Pancreas (tissue), 10 donors: ENCODE data around the gene SLC8A2. TPM values are rescaled to one million over a fixed set of nuclear protein-coding genes. Genes with fewer than 3 reads are reported as not detected.

ENCODE experiments used
- ATAC-seq, 4 donors: fragments of 200-7000 bp; cut with Tn5 transposase; one replicate each; pipeline versions ENCODE4 v1.8.0 to v1.9.1; 2020; ENCODE audit warnings: mild to moderate bottlenecking in 4 of 4, moderate library complexity in 4 of 4
- DNase-seq, 6 donors: peaks; one replicate each; pipeline ENCODE4 v3.0.0-alpha.2; 2020
- FAIRE-seq: peaks from 2 replicates; lab custom pipeline; 2012; peaks lifted over from hg19 to GRCh38; lab: Jason Lieb, UNC
- H3K27ac ChIP-seq, 4 donors: fragments of 200-600 bp; sonication (generic); 1 replicate in 3 of 4; 2 replicates in 1 of 4; pipeline versions ENCODE4 v1.5.0 to v1.8.0; 2020
- H3K27me3 ChIP-seq, 4 donors: fragments of 200-600 bp; one replicate each; pipeline ENCODE4 v1.8.0; 2021
- H3K36me3 ChIP-seq, 3 donors: fragments of 200-600 bp; sonication (generic) in 1 of 3; one replicate each; pipeline versions ENCODE4 v1.5.0 to v1.8.0; 2020 to 2021
- H3K4me1 ChIP-seq, 3 donors: fragments of 200-600 bp; one replicate each; pipeline ENCODE4 v1.8.0; 2021
- H3K4me3 ChIP-seq, 4 donors: fragments of 200-600 bp; sonication (generic) in 2 of 4; one replicate each; pipeline versions ENCODE4 v1.5.0 to v1.8.0; 2020 to 2021
- H3K9me3 ChIP-seq, 4 donors: fragments of 200-600 bp; one replicate each; pipeline ENCODE4 v1.8.0; 2021
- CTCF ChIP-seq, 4 donors: fragments of 200-600 bp; sonication (generic) in 3 of 4; IDR thresholded peaks; one replicate each; pipeline versions ENCODE4 v1.5.0 to v1.8.0; 2021; ENCODE audit warnings: antibody characterized with exemption in 4 of 4
- WGBS, 2 donors: extraction: QIAGEN DNeasy Blood & Tissue Kit; methylation state at CpG; one replicate each; pipeline ENCODE4 v1.1.7; 2013; 5-methylcytosine and 5-hydroxymethylcytosine counted together
- intact Hi-C, 3 donors: fragments of 100-400 bp; cut with DNase I; formaldehyde crosslinking; loops; one replicate each; pipeline versions ENCODE4 v1.11.1 to v1.14.2; 2022
- polyA plus RNA-seq, 2 donors: library from polyadenylated mRNA; stranded (reverse); fragments of 200-250 nt; gene quantifications; one replicate each; pipeline ENCODE4 v1.2.3, GENCODE V29; 2013
- total RNA-seq, 6 donors: library from RNA; stranded (reverse); fragmentation: NEBNext Ultra II Directional in 4 of 6; extraction: Animal tissue kit (Norgen Biotek cat#: 25700) in 4 of 6; gene quantifications; one replicate each; pipeline versions ENCODE4 v1.2.1 to v1.2.4, GENCODE V29; 2021 to 2023
- donor health status: healthy with polysubstance abuse.
- donor health status: DM: no; HTN: no; CAD: no; lungs with moderate emphysema.
- donor health status: DM: no; HTN: no; CAD: no.
- donor health status: control.
- donor health status: control.
- donor health status: Bipolar disorder and iron deficiency.
- donor health status: DM: yes; HTN: yes; CAD: no.
- donor health status: DM: no; HTN: no; CAD: no.
- donor health status: DM: no; HTN: no; CAD: no.
- donor health status: DM: yes; HTN: yes; CAD: no.

The SLC8A2 gene
- total and polyA plus RNA-seq, 8 donors: 2.6 to 8.3 (median 6.3) TPM

- no peak for FAIRE-seq
- no peak for ATAC-seq
- peaks cover 0 to 19% (median 0%) of the 10 kb centered on the region in 4 donors for H3K27me3 ChIP-seq
- no peaks in the 10 kb centered on the region for H3K36me3 ChIP-seq
- intact Hi-C loops: no loop called here
- 3 to 12% methylated on average over 1 of the region's 1 CpG for WGBS, 2 donors
- no peak for DNase-seq
- H3K4me3 ChIP-seq: no peak overlapping the region
- H3K4me1 ChIP-seq: no peaks in the 10 kb centered on the region
- no peaks in the 10 kb centered on the region for H3K9me3 ChIP-seq
- no peak overlapping the region for H3K27ac ChIP-seq
- TF ChIP-seq CTCF (IDR thresholded peaks at IDR 0.05): no peak
These were observed 49.1 kb downstream of the SLC8A2 start for GRCh38 chr19:47422417-47423163.

- intact Hi-C loops: no loop called here
- ATAC-seq (no peak), FAIRE-seq (no peak), DNase-seq (no peak)
- Histone ChIP-seq H3K4me3 (no peak overlapping the region), H3K4me1 (no peaks in the 10 kb centered on the region), H3K27me3 (peaks cover 0 to 19% (median 0%) of the 10 kb centered on the region in 4 donors), H3K36me3 (no peaks in the 10 kb centered on the region), H3K9me3 (no peaks in the 10 kb centered on the region), H3K27ac (no peak overlapping the region)
- no peak for TF ChIP-seq CTCF (IDR thresholded peaks at IDR 0.05)
- WGBS, 2 donors: 3 to 5% methylated on average over 30 to 31 of the region's 31 CpGs
These were observed 49.8 kb downstream of the SLC8A2 start for GRCh38 chr19:47421844-47422395.

- Histone ChIP-seq H3K4me1 (no peaks in the 10 kb centered on the region), H3K27me3 (peaks cover 0 to 19% (median 0%) of the 10 kb centered on the region in 4 donors), H3K36me3 (no peaks in the 10 kb centered on the region), H3K9me3 (no peaks in the 10 kb centered on the region), H3K4me3 (no peak overlapping the region), H3K27ac (no peak overlapping the region)
- TF ChIP-seq CTCF (IDR thresholded peaks at IDR 0.05): no peak
- 9 to 12% methylated on average over 16 of the region's 16 CpGs for WGBS, 2 donors
- no peak for ATAC-seq
- no peak for DNase-seq
- no peak for FAIRE-seq
- intact Hi-C loops: no loop called here
These were observed 50.4 kb downstream of the SLC8A2 start for GRCh38 chr19:47421244-47421786.

GRCh38 chr19:47419789-47420188 is 51.9 kb downstream of the SLC8A2 start:
- no peak for FAIRE-seq
- peaks cover 0 to 24% (median 0%) of the 10 kb centered on the region in 4 donors for H3K27me3 ChIP-seq
- ATAC-seq: no peak
- H3K4me3 ChIP-seq: no peak overlapping the region
- H3K4me1 ChIP-seq: no peaks in the 10 kb centered on the region
- no peak for TF ChIP-seq CTCF (IDR thresholded peaks at IDR 0.05)
- H3K36me3 ChIP-seq: no peaks in the 10 kb centered on the region
- intact Hi-C loops: no loop called here
- no peak for DNase-seq
- WGBS, 2 donors: 16% methylated on average over 18 to 19 of the region's 19 CpGs
- H3K9me3 ChIP-seq: no peaks in the 10 kb centered on the region
- H3K27ac ChIP-seq: no peak overlapping the region
